Type B pancreatic cell (in vitro differentiated cells): ENCODE data around the gene ALDH3A1. TPM values are rescaled to one million over a fixed set of nuclear protein-coding genes. Genes with fewer than 3 reads are reported as not detected.

Source experiments
- DNase-seq: peaks from one replicate; pipeline ENCODE4 v3.0.0; 2021; ENCODE audit warnings: mixed read lengths; ENCODE audit not compliant: unreplicated experiment; ENCODE audit errors: extremely low spot score
- H3K27ac Mint-ChIP-seq: 2 replicates; pipeline ENCODE4 v1.8.0; 2021; ENCODE audit warnings: mild to moderate bottlenecking, mixed read lengths
- H3K27me3 Mint-ChIP-seq: 2 replicates; pipeline ENCODE4 v1.8.0; 2021; ENCODE audit warnings: mixed read lengths
- H3K36me3 Mint-ChIP-seq: 2 replicates; pipeline ENCODE4 v1.8.0; 2021; ENCODE audit warnings: mixed read lengths
- H3K4me1 Mint-ChIP-seq: one replicate; pipeline ENCODE4 v1.8.0; 2021; ENCODE audit warnings: mixed read lengths; ENCODE audit not compliant: unreplicated experiment
- H3K4me3 Mint-ChIP-seq: 2 replicates; pipeline ENCODE4 v1.8.0; 2021; ENCODE audit warnings: mild to moderate bottlenecking, mixed read lengths
- H3K9me3 Mint-ChIP-seq: 2 replicates; pipeline ENCODE4 v1.8.0; 2021; ENCODE audit warnings: mixed read lengths
- CTCF ChIP-seq: fragments of 200-600 bp; sonication (generic); conservative IDR thresholded peaks from 2 replicates; pipeline ENCODE4 v1.5.0; 2021; ENCODE audit warnings: antibody characterized with exemption, mild to moderate bottlenecking
- total RNA-seq: library from RNA; stranded (reverse); gene quantifications from 2 replicates; pipeline ENCODE4 v1.2.1, GENCODE V29; 2021; ENCODE audit warnings: low replicate concordance

The ALDH3A1 gene
- total RNA-seq, 1 donor from 2014 or later = 0.77 TPM

- Mint-ChIP-seq H3K27ac (no peak overlapping the region), H3K4me3 (no peak overlapping the region), H3K36me3 (no peaks in the 10 kb centered on the region), H3K4me1 (peaks cover 3% of the 10 kb centered on the region), H3K9me3 (no peaks in the 10 kb centered on the region), H3K27me3 (peaks cover 8% of the 10 kb centered on the region)
- DNase-seq = no peak
- no peak for TF ChIP-seq CTCF
Observed at GRCh38 chr17:19756546-19756945, 8.4 kb upstream of the ALDH3A1 start.

GRCh38 chr17:19755821-19756510 is 7.9 kb upstream of the ALDH3A1 start:
- no peak overlapping the region for H3K4me3 Mint-ChIP-seq
- no peak for DNase-seq
- no peaks in the 10 kb centered on the region for H3K36me3 Mint-ChIP-seq
- no peaks in the 10 kb centered on the region for H3K9me3 Mint-ChIP-seq
- no peak overlapping the region for H3K27ac Mint-ChIP-seq
- TF ChIP-seq CTCF = no peak
- peaks cover 7% of the 10 kb centered on the region for H3K27me3 Mint-ChIP-seq
- H3K4me1 Mint-ChIP-seq = peaks cover 3% of the 10 kb centered on the region

- Mint-ChIP-seq H3K4me1 (peaks cover 3% of the 10 kb centered on the region), H3K36me3 (no peaks in the 10 kb centered on the region), H3K4me3 (no peak overlapping the region), H3K27me3 (peaks cover 3% of the 10 kb centered on the region), H3K27ac (no peak overlapping the region), H3K9me3 (no peaks in the 10 kb centered on the region)
- no peak for TF ChIP-seq CTCF
- DNase-seq = no peak
Observed at GRCh38 chr17:19755392-19755791, 7.3 kb upstream of the ALDH3A1 start.

GRCh38 chr17:19753661-19754463 is 5.8 kb upstream of the ALDH3A1 start:
- Mint-ChIP-seq H3K36me3 (no peaks in the 10 kb centered on the region), H3K4me3 (no peak overlapping the region), H3K27me3 (peaks cover 8% of the 10 kb centered on the region), H3K9me3 (no peaks in the 10 kb centered on the region), H3K4me1 (peaks cover 3% of the 10 kb centered on the region), H3K27ac (no peak overlapping the region)
- peak; percentile 49 for TF ChIP-seq CTCF
- DNase-seq = no peak

GRCh38 chr17:19753051-19753509 is 5.0 kb upstream of the ALDH3A1 start:
- DNase-seq = no peak
- Mint-ChIP-seq H3K36me3 (no peaks in the 10 kb centered on the region), H3K9me3 (no peaks in the 10 kb centered on the region), H3K27me3 (peaks cover 9% of the 10 kb centered on the region), H3K4me1 (peaks cover 9% of the 10 kb centered on the region), H3K4me3 (no peak overlapping the region), H3K27ac (no peak overlapping the region)
- TF ChIP-seq CTCF = no peak
